ENCODE measurements around the gene STEAP1B.
"Not testable (repeated sequence)": the region's sequence is repeated elsewhere in the genome, so short reads cannot be mapped to it uniquely, and the experiment has no call there.

Gene STEAP1B

DNA sequence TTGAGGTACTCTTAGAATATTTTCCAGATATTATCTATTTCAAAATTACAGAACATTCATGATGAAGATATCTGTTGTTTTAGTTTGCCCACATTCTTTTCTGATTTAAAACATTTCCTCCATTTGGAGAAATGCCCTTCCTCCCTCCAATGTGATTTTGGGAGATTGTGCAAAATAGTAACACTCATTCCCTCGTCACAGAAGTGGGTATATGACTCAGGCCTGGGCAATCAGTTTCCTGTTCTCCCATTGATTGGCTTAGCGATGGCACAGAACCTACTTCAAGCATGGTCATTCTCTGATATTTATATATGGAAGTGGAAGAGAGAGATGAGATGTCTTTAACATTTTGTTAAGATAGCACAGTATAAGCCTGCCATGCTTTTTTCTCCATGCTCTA lies 3.1 kb downstream of the STEAP1B start:
- not testable (repeated sequence) for DNase-seq (ENCODE audit: low spot score)

DNA sequence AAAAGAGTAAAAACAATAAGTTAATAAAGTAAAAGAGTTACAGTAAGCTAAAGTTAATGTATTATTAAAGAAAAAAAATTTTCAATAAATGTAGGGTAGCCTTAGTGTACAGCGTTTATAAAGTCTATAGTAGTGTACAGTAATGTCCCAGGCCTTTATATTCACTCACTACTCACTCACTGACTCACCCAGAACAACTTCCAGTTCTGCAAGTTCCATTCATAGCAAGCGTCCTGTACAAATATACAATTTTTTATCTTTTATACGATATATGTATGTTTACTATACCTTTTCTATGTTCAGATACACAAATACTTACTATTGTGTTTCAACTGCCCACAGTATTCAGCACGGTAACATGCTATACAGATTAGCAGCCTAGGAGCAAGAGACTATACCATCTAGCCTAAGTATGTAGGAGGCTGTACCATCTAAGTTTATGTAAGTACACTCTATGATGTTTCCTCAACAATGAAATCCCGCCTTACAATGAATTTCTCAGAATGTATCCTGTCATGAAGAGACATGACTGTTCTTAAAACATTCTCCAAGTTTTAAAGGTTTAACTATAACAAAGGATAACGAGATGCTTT lies 3.6 kb downstream of the STEAP1B start:
- DNase-seq (ENCODE audit: low spot score): not testable (repeated sequence)

DNA sequence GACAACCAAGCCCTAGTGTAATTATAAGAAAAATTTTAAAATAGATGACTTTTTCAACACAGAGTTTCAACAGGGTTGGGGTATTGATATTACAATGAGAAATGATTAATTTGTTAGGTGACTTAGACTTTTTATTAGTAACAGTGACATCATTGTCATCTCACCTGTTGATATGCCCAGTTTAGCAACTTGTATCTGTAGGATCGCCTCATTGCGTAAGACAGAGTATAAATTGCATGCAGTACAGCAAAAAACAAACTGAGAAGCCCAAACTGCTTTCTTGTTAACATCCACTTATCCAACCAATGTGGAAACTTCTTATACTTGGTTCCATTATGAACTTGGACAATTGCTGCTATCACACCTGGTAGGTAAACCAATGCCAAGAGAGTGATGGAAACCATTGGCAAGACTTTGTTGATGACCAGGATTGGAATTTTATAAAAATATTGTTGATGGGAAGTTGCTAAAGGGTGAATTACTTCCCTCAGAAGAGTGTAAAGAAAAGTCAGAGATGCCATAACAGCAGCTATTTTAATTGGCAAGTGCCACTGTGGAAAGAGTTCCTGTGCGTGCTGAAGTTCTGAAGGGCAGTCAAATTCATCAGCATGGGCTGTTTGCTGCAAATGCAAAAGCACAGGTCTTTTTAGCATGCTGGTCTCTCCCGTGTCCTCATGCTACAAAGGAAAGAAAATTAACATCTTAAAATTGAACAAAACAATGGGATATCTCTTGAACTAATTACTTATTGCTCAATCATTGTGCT lies 6.6 kb downstream of the STEAP1B start:
- DNase-seq (ENCODE audit: low spot score): not testable (repeated sequence)

DNA sequence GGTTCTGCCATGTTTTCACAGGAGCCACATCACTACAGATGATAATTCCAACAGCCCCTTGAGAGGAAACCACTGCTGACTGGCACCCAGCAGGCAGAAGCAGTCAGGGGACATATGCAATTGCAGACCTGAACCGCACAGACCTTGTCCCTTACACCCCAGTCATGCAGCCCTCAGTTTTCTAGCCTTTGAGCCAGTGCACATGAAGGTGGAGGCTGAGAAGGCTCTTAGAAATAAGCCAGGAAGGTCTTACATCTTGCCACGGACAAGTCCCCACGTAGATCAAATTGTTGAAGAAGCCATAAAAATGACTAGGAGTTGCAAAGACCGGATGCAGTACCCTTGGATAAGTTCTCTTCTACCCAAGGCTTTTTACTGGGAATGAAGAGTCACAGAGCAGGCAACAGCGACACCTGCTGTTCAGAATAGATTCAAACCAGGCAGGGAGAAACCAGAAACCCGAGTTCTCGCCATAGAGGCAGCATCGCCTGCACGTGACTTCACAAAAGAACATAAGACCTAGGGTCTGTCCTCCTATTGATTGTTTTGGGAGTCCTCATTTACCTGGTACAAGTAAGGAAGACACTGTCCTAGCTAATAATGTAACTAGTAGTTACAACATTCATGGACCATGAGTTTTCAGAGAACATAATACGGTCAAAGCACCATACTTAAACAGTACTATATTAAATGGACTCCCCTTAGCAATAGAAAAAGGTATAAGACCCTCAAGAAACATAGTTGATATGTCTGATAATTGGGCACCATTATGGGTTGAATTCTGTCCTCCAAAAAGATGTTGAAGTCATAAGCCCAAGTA lies 11.1 kb downstream of the STEAP1B start:
- DNase-seq (ENCODE audit: low spot score): peak; percentile 75

DNA sequence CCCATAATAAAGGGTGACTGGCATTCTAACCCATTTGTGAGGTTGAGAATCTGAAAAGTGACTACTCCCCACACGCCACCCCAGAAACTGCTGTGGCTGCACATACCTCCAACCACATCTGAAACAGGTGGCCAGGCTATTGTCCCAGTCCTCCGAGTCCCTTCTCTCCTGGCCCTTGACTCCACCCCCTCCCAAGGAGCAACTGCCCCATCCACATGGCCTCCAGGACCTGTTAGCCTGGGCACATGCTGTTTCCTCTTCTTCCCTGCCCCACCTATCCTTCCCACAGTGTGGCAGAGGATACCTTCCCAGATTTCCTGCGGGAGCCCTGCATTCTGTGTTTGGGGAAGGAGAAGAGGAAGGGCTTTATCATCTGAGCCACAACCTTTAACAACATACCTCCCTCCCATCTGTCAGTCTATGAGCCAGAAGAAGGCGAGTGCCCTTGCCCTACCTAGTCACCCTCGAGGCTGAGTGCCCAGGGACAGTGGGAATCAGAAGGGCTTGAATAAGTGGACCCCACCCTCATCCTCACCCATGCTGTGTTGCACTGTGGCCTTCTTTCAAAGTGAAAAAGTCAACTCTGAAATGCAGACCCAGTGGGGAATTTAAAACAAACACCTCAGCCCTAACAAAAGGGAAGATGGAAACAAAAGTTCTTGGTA lies 11.9 kb downstream of the STEAP1B start:
- DNase-seq (ENCODE audit: low spot score): no peak

DNA sequence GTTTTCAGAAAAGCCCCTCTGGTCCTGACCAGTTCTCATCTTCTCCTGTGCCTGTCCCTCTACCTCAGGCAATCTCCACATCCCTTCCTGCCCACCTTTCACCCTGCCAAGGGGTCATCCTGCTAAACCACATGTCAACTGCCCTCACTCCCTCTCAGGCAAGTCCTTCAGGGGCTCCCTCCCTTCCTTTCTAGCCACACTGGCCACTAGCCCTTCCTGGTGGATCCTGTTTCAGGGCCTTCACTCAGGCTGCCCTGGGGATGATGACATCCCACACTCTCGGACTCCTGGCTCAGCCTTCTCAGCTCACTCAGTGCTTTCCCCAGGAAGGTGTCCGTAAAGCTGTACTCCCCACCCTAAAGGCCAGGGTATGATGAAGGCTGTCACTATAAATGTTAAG lies 13.4 kb downstream of the STEAP1B start:
- no peak for DNase-seq (ENCODE audit: low spot score)

DNA sequence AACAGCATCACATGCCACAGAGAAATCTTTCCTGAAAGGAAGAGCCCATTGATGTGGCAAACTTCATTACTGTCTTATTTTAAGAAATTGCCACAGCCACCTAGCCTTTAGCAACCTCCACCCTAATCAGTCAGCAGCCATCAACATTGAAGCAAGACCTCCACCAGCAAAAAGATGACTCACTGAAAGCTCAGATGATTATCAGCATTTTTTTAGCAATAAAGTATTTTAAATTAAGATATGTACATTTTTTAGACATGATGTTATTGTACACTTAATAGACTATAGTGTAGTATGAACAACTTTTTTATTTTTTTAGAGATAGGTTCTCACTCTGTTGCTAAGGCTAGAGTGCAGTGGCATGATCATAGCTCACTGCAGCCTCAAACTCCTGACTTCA lies 14.8 kb downstream of the STEAP1B start:
- no peak for DNase-seq (ENCODE audit: low spot score)

DNA sequence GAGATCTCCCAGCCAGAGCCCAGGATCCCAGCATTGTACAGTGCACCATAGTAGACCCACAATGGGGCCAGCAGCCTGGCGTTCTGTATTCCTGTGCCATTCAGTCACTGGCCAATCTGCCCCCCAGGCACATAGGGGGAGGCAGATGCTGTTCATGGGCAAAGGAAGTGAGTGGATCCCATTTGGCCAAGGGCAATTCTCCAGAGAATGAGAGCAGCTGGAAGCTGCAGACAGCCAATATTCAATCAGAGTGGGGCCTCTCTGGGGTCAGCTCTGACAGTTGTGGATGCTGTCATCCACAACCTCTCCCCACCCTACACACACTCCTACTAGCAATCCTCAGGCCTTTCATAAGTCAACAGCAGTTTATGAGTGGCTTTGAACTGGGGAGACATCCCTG lies 17.5 kb downstream of the STEAP1B start:
- DNase-seq (ENCODE audit: low spot score): no peak

DNA sequence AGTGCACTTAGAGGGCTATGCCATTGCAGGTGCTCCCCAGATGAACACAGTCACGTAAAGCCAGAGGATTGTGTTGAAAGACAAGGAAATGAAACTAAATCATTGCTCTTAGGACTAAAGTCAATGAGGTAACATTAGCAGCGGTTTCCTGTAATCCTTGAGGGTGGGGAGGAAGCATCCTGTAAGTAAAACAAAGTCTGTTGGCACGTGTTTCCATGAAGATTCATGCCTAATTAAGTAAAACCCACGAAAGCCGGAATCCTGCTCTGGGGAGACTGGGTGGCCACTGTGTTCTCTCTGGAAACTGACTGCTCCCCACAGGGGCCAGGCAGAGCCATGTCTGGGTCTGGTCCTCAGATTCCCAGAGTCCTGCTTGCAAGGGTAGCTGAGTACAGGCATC lies 18.3 kb downstream of the STEAP1B start:
- no peak for DNase-seq (ENCODE audit: low spot score)

DNA sequence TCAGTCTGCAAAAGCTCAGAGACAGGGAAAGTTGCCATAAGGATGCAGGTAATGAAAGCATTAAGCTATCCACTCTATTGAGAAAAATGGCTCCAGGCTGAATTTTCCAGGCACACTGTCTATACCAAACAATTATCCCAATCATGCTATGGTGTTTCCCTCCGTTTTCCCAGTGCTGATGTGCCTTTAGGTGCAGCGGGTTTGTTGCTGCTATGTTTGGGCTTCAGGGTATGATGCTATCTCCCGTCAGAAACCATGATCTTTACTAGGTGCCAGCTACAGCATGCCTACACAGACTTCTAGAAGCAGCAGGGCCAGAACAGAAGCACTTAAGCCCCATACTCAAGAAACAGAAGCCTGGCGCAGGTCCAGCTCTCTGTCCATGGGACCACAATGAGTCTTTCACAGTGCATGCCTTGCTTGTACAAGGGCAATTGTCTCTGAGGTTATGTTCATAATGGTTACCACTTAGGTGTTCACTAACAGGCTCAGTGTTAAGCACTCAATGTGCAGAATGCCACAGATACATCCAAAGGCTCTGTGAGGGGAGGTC lies 19.4 kb downstream of the STEAP1B start:
- no peak for DNase-seq (ENCODE audit: low spot score)

DNA sequence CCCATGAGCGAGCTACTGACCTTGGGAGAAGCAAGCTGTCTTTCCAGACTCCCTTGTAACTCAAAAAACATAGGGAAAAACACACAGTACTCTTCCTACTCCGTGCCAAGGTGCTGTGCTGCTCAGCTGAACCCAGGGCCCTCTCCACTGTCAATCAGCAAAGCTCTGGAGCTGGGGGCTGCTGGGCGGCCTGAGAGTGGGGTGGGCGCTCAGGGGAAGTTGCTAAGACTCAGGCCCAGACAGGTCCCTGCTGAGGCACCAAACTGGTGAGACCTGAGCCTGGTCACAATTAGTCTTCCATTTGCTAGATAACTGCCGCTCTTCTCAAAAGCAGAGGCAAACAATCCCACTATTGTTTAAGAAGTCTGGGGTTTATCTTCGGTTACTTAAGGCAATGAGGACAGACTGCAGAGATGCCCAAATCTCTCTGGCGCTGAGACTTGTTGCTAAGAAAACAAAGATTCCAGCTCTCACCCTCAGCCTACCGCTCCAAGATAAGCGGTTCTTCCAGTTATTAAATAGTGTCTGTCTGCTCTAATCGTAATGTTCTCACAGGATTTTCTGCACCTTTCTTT lies 22.0 kb downstream of the STEAP1B start:
- no peak for DNase-seq (ENCODE audit: low spot score)

DNA sequence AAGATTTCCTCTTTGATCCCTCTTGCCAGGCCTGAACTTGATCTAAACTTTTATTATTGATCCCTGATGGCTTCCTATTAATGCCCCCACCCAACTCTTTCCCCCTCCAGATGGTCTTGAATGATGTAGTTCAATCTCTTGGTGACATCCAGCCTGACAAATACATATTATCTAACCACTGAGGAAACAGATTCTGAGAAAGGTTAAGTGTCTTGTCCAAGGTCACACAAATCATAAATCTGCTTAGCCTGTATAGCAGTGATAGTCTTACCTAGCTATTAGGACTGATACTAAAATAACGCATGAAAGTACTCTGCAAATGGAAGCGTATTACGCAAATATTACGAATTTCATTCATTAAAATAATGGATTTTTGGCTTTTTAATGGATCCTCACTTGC lies 22.7 kb downstream of the STEAP1B start:
- DNase-seq (ENCODE audit: low spot score): no peak

DNA sequence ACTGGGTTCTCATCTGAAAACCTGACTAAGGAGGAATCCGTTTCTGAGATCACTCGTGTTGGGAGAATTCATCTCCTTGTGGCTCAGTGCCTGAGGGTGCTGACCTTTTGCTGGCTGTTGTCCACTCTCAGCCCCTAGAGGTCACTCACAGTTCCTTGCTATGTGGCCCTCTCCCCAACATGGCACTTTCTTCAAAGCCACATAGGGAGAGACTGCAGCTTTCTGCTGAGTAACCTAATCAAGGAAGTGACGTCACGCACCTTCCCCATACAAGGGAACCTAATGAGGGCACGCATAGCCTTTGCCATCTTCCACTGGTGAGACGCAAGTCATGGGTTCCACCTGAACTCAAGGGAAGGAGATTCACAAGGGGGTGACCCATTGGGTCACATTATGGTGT lies 23.2 kb downstream of the STEAP1B start:
- no peak for DNase-seq (ENCODE audit: low spot score)

DNA sequence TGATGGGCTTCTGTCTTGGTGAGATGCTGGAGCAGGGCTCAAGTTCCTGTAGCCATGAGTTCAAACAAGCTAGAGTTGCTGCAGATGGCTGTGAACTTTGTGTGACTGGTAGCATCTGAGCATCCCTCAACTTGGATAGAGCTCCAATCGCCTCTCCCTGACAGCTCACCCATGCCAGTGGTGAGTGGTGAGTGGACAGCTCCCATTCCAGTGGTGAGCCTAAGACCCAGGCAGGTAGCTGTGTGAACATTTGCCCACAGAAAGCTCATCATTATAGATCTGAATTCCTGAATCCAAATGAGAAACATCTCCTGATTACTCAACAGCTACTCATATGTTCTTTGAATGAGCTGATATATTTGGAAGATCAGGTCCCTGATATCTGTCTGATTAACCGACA lies 25.3 kb downstream of the STEAP1B start:
- no peak for DNase-seq (ENCODE audit: low spot score)

DNA sequence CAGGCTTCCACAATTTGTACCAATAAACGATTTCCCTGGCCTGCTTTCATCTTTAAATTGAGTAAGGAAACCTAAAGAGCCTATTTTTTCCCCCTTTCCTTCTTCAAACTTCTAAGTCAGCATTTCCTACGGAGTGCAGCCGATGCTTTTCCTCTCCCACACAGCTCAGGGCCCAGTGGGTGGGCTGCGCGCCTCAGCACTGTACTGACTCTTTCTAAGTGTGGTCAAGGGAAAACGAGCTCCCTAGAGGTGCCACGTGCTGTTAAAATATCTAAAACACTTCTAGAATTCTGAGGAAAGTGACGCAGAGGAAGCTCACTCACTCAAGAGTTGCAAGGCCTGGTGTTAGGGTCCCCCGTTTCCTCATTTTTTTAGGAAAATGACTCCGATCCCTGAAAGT lies 29.0 kb downstream of the STEAP1B start:
- DNase-seq (ENCODE audit: low spot score): no peak

DNA sequence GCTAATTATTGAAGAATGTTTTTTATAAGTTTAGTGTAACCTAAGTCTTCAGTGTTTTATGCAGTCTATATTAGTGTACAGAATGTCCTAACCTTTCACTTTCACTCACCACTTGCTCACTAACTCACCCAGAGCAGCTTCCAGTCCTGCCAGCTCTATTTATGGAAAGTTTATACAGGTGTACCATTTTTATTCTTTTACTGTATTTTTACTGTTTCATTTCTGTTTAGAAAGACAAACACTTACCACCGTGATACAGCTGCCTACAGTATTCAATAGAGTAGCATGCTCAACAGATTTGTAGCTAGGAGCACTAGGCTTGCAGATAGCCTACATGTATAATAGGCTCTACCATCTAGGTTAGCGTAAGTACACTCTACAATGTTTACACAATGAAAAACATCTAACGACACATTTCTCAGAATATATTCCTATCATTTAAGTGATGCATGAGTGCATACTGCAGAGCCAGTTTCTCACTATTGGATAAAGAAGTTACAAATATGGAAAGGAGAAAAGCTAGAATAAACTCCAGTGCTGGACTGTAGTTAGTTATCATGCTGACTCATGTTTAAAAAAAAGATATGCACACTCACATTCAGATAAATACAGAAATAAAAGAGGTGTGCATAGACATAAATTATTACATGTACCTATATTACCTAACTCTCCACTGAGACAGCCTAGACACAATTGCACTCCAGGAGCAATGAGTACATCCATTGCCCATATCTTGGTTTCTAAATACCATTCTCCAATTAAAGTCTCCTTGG lies 30.4 kb downstream of the STEAP1B start:
- DNase-seq (ENCODE audit: low spot score): no peak

DNA sequence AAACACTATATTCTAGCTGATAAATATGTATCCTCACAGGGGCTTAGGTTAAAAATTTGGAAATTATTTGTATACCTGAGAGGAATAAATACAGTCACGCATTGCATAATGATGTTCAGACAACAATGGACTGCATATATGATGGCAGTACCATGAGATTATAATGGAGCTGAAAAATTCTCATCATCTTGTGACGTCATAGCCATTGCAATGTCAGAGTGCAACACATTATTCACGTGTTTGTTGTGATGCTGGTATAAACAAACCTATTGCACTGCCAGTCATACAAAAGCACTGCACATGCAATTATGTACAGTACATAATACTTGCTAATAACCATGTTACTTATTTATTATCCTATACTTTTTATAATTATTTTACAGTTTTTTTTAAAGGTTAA lies 31.4 kb downstream of the STEAP1B start:
- DNase-seq (ENCODE audit: low spot score): no peak

DNA sequence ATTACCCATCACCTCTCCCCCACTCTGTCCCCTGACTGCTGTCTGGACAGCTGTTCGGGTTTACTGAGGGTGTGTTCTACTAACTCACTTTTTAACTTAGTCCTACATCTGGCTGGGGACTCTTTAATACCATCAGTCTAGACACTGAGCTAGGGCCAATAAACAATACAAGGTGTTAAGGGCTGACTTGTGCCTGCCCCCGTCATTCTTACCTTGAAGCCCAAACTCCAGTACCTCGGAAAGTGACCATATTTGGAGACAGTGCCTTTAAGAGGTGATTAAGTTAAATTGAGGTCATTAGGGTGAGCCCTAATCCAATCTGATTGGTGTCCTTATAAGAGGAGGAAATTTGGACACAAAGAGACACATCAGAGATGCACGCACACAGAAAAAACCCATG lies 35.7 kb downstream of the STEAP1B start:
- DNase-seq (ENCODE audit: low spot score): no peak

DNA sequence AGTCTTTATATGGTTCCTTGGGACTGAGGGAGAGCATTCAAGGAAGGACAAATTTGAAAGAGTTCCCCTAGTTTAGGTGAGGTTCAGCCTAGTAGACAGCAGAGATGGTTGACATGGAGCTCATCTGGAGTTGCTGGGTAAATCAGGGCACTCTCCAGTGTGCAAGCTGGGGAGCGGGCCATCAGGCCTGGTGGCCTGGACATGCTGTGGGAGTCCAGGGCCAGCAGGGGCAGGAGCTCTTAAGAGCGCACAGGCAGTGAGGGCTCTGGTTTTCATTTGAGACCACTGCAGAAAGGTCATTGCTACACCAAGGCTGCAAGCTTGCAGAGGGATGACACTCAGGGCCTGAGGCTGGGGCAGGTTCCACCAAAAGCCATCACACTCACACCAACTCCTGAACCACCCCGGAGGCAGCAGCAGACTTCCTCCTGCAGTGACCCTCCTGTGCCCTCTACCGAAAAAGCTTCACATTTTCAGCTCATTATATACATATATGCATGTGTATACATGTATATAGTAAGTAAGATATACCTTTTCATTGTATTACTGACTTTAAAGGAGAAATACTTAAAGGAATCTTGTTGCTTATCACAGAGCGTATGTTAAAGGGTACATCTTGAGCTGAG lies 39.5 kb downstream of the STEAP1B start:
- no peak for DNase-seq (ENCODE audit: low spot score)

DNA sequence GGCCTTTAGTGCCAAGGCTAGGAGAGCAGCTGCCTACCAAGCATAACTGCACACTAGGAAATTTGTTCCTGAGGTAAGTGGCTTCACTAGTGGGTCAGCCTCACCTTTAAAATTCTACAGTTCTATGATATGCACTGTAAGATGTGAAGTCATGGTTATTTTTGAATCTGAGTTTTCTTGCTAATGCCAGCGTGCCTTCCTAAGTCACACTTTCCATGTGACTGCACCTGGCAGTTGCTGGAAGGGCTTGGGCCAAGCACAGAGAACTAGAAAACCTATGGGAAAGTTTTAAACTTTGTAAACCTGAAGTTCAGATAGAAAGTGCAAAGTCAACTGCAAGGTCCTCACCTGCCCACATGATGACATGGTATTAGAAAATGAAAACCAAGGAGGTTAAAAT lies 42.5 kb downstream of the STEAP1B start:
- DNase-seq (ENCODE audit: low spot score): no peak

DNA sequence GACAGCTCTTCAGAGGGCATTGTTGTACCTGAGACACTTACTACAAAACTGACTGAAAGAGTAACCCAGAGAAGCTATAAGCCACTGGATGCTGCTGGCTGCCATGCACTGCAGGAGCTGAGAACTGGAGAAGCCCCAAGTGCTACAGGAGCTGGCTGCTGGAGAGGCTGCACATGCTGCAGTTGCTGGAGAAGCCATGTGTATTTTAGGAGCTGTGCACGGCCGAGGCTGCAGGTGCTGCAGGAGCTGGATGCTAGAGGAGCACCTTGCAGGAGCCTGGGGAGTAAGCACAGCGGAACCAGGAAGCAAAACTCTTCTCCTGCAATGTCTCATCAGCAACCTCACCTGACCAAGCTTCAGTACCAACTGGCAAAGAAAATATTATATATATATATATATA lies 45.5 kb downstream of the STEAP1B start:
- DNase-seq (ENCODE audit: low spot score): no peak
